ENCODE data around the gene ADCY1. TPM values are rescaled to one million over a fixed set of nuclear protein-coding genes. Genes with fewer than 3 reads are reported as not detected.

The ADCY1 gene
- total RNA-seq, 1 donor from 2014 or later: 13.7 TPM

DNA sequence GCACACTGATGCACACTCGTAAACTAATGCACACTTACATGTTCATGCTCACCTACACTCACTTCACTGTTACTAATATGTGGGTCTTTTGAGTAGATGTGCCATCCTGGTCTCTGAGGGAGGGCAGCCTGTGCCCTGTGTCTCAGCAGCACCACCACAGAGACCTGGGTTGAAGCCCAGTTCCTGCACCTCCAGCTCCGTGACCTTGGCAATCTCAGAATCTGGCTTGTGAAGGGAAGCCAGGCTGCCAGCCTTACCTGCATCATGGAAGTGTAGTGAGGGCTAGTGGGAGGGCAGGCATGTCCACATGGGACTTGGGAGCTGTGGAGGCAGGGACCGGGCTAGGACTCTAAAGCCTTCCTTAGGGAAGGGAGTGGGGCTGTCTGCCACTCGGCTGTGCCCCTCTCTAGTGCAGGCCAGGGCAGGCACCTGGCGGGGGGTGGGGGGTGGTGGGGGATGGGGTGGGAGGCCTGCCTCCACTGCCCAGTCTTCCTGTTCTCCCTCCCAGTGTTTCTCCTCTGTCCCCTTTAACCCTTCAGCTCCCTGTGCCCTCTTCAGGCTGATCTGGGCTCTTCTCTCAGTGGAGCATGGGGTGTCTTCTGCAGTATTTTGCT is 8.1 kb downstream of the ADCY1 start:
- Mint-ChIP-seq H3K9me3 (no peaks in the 10 kb centered on the region), H3K27me3 (ENCODE audit: low read depth) (peaks cover 9% of the 10 kb centered on the region), H3K4me3 (no peak overlapping the region), H3K4me1 (peaks cover 8% of the 10 kb centered on the region), H3K27ac (ENCODE audit: unreplicated experiment) (peak overlapping the region; percentile 67), H3K36me3 (ENCODE audit: low read depth) (no peaks in the 10 kb centered on the region)
- DNase-seq (ENCODE audit: low read depth, low spot score): no peak
- TF ChIP-seq, protein P1, sequence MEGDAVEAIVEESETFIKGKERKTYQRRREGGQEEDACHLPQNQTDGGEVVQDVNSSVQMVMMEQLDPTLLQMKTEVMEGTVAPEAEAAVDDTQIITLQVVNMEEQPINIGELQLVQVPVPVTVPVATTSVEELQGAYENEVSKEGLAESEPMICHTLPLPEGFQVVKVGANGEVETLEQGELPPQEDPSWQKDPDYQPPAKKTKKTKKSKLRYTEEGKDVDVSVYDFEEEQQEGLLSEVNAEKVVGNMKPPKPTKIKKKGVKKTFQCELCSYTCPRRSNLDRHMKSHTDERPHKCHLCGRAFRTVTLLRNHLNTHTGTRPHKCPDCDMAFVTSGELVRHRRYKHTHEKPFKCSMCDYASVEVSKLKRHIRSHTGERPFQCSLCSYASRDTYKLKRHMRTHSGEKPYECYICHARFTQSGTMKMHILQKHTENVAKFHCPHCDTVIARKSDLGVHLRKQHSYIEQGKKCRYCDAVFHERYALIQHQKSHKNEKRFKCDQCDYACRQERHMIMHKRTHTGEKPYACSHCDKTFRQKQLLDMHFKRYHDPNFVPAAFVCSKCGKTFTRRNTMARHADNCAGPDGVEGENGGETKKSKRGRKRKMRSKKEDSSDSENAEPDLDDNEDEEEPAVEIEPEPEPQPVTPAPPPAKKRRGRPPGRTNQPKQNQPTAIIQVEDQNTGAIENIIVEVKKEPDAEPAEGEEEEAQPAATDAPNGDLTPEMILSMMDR (conservative IDR thresholded peaks at IDR 0.05): no peak

DNA sequence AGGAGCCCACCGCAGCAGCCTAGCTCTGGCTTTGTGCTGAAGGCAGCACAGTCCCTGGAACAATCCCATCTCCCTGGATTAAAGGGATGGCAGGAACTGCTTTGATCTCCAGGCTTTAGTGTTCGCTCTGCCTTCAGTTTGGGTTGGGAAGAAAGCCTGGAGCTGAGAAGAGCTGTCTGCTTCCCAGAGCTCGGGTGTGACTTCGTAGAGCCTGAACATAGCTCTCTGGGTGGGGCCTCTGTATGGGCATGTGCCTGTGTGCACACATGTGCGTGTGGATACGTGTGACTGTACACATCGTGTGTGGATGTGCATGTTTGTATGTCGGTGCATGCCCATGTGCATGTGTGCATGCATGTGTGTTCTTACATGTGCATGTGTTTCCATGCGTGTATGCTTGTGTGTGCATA is 8.7 kb downstream of the ADCY1 start:
- Mint-ChIP-seq H3K9me3 (no peaks in the 10 kb centered on the region), H3K36me3 (ENCODE audit: low read depth) (no peaks in the 10 kb centered on the region), H3K4me3 (no peak overlapping the region), H3K27ac (ENCODE audit: unreplicated experiment) (no peak overlapping the region), H3K27me3 (ENCODE audit: low read depth) (peaks cover 6% of the 10 kb centered on the region), H3K4me1 (peaks cover 8% of the 10 kb centered on the region)
- TF ChIP-seq, protein P1 (conservative IDR thresholded peaks at IDR 0.05): no peak
- DNase-seq (ENCODE audit: low read depth, low spot score): no peak

DNA sequence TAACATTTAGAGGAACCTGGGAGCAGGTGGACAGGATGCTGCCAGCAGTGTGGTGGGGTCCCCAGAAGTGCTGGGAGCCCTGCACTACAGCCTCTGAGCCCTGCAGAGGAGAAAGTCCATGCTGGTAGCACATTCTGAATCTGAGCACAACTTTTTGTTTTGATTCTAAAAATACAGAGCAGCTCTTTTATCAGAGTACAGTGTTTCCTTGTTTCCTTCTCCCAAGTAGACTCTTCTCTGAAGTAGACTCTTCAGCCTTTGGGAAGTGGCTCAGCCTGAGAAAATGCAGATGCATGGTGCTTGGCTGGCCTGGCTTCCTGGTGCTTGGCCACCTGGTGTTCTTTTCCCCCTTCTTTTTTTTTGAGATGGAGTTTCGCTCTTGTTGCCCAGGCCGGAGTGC is 9.1 kb downstream of the ADCY1 start:
- Mint-ChIP-seq H3K36me3 (ENCODE audit: low read depth) (no peaks in the 10 kb centered on the region), H3K4me1 (peaks cover 8% of the 10 kb centered on the region), H3K27ac (ENCODE audit: unreplicated experiment) (no peak overlapping the region), H3K4me3 (no peak overlapping the region), H3K27me3 (ENCODE audit: low read depth) (peaks cover 2% of the 10 kb centered on the region), H3K9me3 (no peaks in the 10 kb centered on the region)
- no peak for DNase-seq (ENCODE audit: low read depth, low spot score)
- TF ChIP-seq, protein P1 (conservative IDR thresholded peaks at IDR 0.05): no peak

DNA sequence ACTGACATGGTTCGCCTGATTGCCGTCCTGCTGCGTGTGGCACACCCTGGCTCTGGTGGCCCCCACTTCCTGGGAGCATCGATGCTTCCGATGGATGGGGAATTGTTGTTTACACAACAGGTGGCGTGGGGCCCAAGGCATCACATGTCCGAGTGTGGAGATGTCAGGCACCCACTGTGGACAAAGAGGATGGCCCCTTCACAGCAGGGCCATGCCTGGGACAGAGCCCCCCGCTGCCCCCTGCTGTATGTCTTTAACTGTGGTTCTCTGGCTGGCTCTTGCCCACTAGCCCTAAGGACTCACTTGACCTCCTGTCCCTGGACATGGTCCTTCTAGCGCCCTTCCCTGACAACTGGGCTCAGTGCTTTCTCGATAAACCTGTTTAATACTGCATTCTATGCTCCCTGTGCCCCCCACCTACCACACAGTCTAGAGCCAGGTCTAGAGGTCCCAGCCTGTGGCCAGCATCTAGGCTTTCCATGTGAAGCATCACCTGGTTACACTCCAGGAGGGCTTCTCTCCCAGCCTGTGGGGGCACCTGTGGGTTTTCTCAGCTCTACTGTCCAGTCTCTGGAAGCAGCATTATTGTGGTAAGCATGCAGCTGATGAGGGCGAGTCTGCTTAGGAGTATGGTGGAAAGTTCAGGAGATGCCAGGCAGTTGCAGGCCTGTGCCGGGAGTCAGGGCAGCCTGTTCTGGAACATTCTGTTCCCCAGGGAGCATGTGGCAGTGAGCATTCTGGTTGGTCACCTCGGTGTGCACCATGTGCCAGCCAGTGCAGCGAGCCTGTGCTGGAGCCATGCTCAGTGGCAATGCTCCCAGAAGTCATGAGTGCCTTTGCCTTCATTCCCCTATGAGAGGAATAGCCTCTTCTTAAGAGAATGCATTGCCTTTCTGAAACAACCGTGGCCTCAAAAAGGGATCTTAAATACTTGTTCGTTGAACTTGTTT is 10.4 kb downstream of the ADCY1 start:
- Mint-ChIP-seq H3K27ac (ENCODE audit: unreplicated experiment) (no peak overlapping the region), H3K4me1 (peaks cover 8% of the 10 kb centered on the region), H3K4me3 (no peak overlapping the region), H3K36me3 (ENCODE audit: low read depth) (no peaks in the 10 kb centered on the region), H3K9me3 (no peaks in the 10 kb centered on the region), H3K27me3 (ENCODE audit: low read depth) (peaks cover 2% of the 10 kb centered on the region)
- no peak for DNase-seq (ENCODE audit: low read depth, low spot score)
- TF ChIP-seq, protein P1 (conservative IDR thresholded peaks at IDR 0.05): no peak

DNA sequence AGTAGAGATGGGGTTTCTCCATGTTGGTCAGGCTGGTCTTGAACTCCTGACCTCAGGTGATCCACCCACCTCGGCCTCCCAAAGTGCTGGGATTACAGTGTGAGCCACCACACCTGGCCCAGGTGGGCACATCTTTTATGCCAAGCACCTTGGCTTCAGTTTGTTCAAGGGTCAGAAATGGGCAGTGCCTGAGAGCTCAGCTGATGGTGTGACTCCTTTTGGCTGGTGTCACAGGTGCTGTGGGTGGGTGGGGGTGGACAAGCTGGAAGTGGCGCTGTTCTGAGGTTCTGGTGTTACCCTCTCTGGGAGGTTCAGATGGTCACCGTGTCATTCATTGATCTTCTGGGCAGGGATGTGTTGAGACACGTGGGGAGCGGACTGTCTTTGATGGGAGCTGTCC is 11.5 kb downstream of the ADCY1 start:
- H3K36me3 Mint-ChIP-seq (ENCODE audit: low read depth): no peaks in the 10 kb centered on the region
- no peak for DNase-seq (ENCODE audit: low read depth, low spot score)
- peaks cover 8% of the 10 kb centered on the region for H3K4me1 Mint-ChIP-seq
- H3K9me3 Mint-ChIP-seq: no peaks in the 10 kb centered on the region
- no peak overlapping the region for H3K4me3 Mint-ChIP-seq
- no peak overlapping the region for H3K27ac Mint-ChIP-seq (ENCODE audit: unreplicated experiment)
- H3K27me3 Mint-ChIP-seq (ENCODE audit: low read depth): peaks cover 2% of the 10 kb centered on the region
- TF ChIP-seq, protein P1 (conservative IDR thresholded peaks at IDR 0.05): no peak

Data from neural crest cell (in vitro differentiated cells).